ENCODE data around the gene LONRF2. TPM values are rescaled to one million over a fixed set of nuclear protein-coding genes. Genes with fewer than 3 reads are reported as not detected.

LONRF2 gene
- total RNA-seq, 1 donor from 2014 or later, result 9.2 TPM

- Mint-ChIP-seq H3K9me3 (ENCODE audit: low read depth) (peaks cover 8% of the 10 kb centered on the region), H3K27me3 (no peaks in the 10 kb centered on the region), H3K4me1 (ENCODE audit: low read depth) (no peaks in the 10 kb centered on the region), H3K27ac (no peak overlapping the region), H3K36me3 (ENCODE audit: insufficient read depth) (peaks cover 33% of the 10 kb centered on the region), H3K4me3 (ENCODE audit: low read depth) (no peak overlapping the region)
- TF ChIP-seq, protein P1, sequence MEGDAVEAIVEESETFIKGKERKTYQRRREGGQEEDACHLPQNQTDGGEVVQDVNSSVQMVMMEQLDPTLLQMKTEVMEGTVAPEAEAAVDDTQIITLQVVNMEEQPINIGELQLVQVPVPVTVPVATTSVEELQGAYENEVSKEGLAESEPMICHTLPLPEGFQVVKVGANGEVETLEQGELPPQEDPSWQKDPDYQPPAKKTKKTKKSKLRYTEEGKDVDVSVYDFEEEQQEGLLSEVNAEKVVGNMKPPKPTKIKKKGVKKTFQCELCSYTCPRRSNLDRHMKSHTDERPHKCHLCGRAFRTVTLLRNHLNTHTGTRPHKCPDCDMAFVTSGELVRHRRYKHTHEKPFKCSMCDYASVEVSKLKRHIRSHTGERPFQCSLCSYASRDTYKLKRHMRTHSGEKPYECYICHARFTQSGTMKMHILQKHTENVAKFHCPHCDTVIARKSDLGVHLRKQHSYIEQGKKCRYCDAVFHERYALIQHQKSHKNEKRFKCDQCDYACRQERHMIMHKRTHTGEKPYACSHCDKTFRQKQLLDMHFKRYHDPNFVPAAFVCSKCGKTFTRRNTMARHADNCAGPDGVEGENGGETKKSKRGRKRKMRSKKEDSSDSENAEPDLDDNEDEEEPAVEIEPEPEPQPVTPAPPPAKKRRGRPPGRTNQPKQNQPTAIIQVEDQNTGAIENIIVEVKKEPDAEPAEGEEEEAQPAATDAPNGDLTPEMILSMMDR (IDR thresholded peaks at IDR 0.05; ENCODE audit: unreplicated experiment), result no peak
- DNase-seq (ENCODE audit: low spot score, unreplicated experiment), result no peak
Measured at GRCh38 chr2:100301881-100302584, 20.3 kb downstream of the LONRF2 start.

DNA sequence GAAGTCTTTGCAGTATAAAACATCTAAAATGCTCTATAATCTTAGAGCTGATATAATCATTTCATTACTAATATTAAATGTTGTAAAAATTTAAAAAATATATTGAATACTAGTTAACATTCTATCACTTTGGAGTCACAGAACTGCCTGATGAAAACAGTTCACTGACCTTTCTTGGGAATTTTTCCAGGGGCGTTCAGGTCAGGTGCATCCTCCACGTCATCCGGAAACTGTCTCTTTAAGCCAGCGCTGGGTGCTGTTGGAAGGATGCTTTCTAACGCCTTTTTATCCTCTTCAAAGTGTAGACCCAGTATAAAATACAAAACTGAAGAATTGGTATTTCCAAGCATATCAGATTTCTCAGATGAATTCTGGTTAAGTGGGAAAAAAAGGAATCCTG lies 22.8 kb downstream of the LONRF2 start:
- no peak for DNase-seq (ENCODE audit: low spot score, unreplicated experiment)
- Mint-ChIP-seq H3K4me3 (ENCODE audit: low read depth) (no peak overlapping the region), H3K27me3 (no peaks in the 10 kb centered on the region), H3K9me3 (ENCODE audit: low read depth) (peaks cover 4% of the 10 kb centered on the region), H3K4me1 (ENCODE audit: low read depth) (no peaks in the 10 kb centered on the region), H3K36me3 (ENCODE audit: insufficient read depth) (peaks cover 30% of the 10 kb centered on the region), H3K27ac (no peak overlapping the region)
- TF ChIP-seq, protein P1 (IDR thresholded peaks at IDR 0.05; ENCODE audit: unreplicated experiment), result no peak

- H3K27ac Mint-ChIP-seq, result no peak overlapping the region
- H3K36me3 Mint-ChIP-seq (ENCODE audit: insufficient read depth), result peaks cover 22% of the 10 kb centered on the region
- no peaks in the 10 kb centered on the region for H3K27me3 Mint-ChIP-seq
- no peaks in the 10 kb centered on the region for H3K4me1 Mint-ChIP-seq (ENCODE audit: low read depth)
- TF ChIP-seq, protein P1 (IDR thresholded peaks at IDR 0.05; ENCODE audit: unreplicated experiment), result no peak
- H3K9me3 Mint-ChIP-seq (ENCODE audit: low read depth), result no peaks in the 10 kb centered on the region
- no peak overlapping the region for H3K4me3 Mint-ChIP-seq (ENCODE audit: low read depth)
- no peak for DNase-seq (ENCODE audit: low spot score, unreplicated experiment)
Measured at GRCh38 chr2:100297511-100297910, 24.8 kb downstream of the LONRF2 start.

DNA sequence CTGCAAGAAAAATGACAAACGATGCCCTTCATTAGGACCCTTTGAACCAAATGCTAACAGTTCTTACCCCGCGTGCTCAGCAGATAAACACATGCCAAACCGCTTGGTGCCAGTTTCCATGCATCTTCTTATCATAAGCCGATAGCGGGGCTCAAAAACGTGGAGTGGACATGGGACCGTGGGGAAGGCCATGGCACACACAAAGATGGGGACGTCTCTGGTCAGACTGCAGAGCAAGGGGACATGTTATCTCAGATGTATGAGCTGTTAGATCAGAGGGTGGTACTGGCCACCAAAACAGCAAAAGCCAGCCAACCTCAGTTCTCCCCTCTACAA lies 28.2 kb downstream of the LONRF2 start:
- Mint-ChIP-seq H3K9me3 (ENCODE audit: low read depth) (no peaks in the 10 kb centered on the region), H3K27me3 (no peaks in the 10 kb centered on the region), H3K4me1 (ENCODE audit: low read depth) (no peaks in the 10 kb centered on the region), H3K36me3 (ENCODE audit: insufficient read depth) (peaks cover 16% of the 10 kb centered on the region), H3K27ac (no peak overlapping the region), H3K4me3 (ENCODE audit: low read depth) (no peak overlapping the region)
- no peak for DNase-seq (ENCODE audit: low spot score, unreplicated experiment)
- TF ChIP-seq, protein P1 (IDR thresholded peaks at IDR 0.05; ENCODE audit: unreplicated experiment), result no peak

- TF ChIP-seq, protein P1 (IDR thresholded peaks at IDR 0.05; ENCODE audit: unreplicated experiment), result no peak
Measured at GRCh38 chr2:100293341-100294161, 28.8 kb downstream of the LONRF2 start.

More at GRCh38 chr2:100293341-100294161, 28.8 kb downstream of the LONRF2 start:
- Mint-ChIP-seq H3K4me3 (ENCODE audit: low read depth) (no peak overlapping the region), H3K27me3 (no peaks in the 10 kb centered on the region), H3K36me3 (ENCODE audit: insufficient read depth) (peaks cover 12% of the 10 kb centered on the region), H3K9me3 (ENCODE audit: low read depth) (no peaks in the 10 kb centered on the region), H3K27ac (no peak overlapping the region), H3K4me1 (ENCODE audit: low read depth) (no peaks in the 10 kb centered on the region)
- no peak for DNase-seq (ENCODE audit: low spot score, unreplicated experiment)

Data from progenitor cell of endocrine pancreas (in vitro differentiated cells).